AG04449 (cell line): ENCODE data around the gene ARFGAP1.

Experiments used
- CTCF ChIA-PET: fragments of 350-600 bp; formaldehyde crosslinking; extraction: SDS; loops from one replicate; lab custom pipeline; 2021; ENCODE audit warnings: antibody characterized with exemption; lab: Yijun Ruan, JAX
- POLR2A ChIA-PET: fragments of 400-600, 350-600 bp; formaldehyde crosslinking; extraction: SDS; loops from one replicate; lab custom pipeline; 2020; ENCODE audit warnings: antibody characterized with exemption, inconsistent platforms; lab: Yijun Ruan, JAX
- DNase-seq: peaks from one replicate; pipeline ENCODE4 v3.0.0-alpha.2; 2010; ENCODE audit warnings: low read depth, low spot score
- H3K4me3 ChIP-seq: 2 replicates; pipeline ENCODE4 v1.5.1; 2011; ENCODE audit warnings: low read depth, mild to moderate bottlenecking, control low read depth, low read length
- TF ChIP-seq, protein P1 (sequence below): IDR thresholded peaks from one replicate; pipeline ENCODE4 v1.5.1; 2011; ENCODE audit warnings: mild to moderate bottlenecking, moderate library complexity, low read length, control low read depth, inconsistent platforms; ENCODE audit not compliant: insufficient read depth; ENCODE audit errors: missing control alignments

The ARFGAP1 gene

GRCh38 chr20:63226042-63226943 is 46.3 kb upstream of the ARFGAP1 start:
- TF ChIP-seq, protein P1, sequence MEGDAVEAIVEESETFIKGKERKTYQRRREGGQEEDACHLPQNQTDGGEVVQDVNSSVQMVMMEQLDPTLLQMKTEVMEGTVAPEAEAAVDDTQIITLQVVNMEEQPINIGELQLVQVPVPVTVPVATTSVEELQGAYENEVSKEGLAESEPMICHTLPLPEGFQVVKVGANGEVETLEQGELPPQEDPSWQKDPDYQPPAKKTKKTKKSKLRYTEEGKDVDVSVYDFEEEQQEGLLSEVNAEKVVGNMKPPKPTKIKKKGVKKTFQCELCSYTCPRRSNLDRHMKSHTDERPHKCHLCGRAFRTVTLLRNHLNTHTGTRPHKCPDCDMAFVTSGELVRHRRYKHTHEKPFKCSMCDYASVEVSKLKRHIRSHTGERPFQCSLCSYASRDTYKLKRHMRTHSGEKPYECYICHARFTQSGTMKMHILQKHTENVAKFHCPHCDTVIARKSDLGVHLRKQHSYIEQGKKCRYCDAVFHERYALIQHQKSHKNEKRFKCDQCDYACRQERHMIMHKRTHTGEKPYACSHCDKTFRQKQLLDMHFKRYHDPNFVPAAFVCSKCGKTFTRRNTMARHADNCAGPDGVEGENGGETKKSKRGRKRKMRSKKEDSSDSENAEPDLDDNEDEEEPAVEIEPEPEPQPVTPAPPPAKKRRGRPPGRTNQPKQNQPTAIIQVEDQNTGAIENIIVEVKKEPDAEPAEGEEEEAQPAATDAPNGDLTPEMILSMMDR = no peak
- DNase-seq = no peak
- ChIA-PET CTCF (interaction anchor here (0.9 to 6.9 kb wide), 9 partner anchors 9 to 156 kb away, joined by 3 to 142 read pairs (median 73); partner anchors contain the start of genes ARFGAP1, BIRC7, COL20A1 and NKAIN4), POLR2A (no interaction called here)
- H3K4me3 ChIP-seq = no peak overlapping the region

- POLR2A ChIA-PET = no interaction called here
- CTCF ChIA-PET = interaction anchor here (3.8 to 6.9 kb wide), 2 partner anchors 9 to 26 kb away, joined by 17 to 79 read pairs; partner anchors contain the start of gene NKAIN4
- DNase-seq = no peak
- TF ChIP-seq, protein P1 = no peak
- H3K4me3 ChIP-seq = no peak overlapping the region
Measured at GRCh38 chr20:63227260-63227659, 45.4 kb upstream of the ARFGAP1 start.

- CTCF ChIA-PET = interaction anchor here (2.5 to 6.9 kb wide), 4 partner anchors 8 to 24 kb away, joined by 9 to 79 read pairs (median 15); partner anchors contain the start of gene NKAIN4
- DNase-seq = no peak
- POLR2A ChIA-PET = no interaction called here
- TF ChIP-seq, protein P1 = no peak
- no peak overlapping the region for H3K4me3 ChIP-seq
Measured at GRCh38 chr20:63228806-63229205, 43.8 kb upstream of the ARFGAP1 start.

DNA sequence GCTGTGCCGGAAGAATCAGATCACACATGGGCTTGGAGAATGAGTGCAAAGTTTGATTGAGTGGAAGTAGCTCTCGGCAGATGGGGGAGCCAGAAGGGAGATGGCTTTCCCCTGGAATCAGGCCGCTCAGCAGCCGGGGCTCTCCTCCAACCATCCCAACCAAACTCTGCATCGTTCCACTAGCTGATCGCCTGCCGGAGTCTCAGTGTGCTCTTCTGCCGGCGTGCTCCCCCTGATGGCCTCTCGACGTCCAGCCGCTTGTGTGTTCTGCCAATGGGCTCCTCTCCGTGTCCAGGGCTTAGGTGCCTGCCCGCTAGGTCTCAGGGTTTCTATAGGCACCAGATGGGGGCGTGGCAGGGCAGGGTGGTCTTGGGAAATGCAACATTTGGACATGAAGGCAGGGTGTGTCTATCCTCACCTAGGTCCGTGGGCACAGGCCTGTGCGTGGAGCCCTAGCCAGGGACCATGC is 41.8 kb upstream of the ARFGAP1 start:
- CTCF ChIA-PET = interaction anchor here (0.9 to 12.3 kb wide), 22 partner anchors 6 to 258 kb away, joined by 3 to 121 read pairs (median 6); partner anchors contain the start of gene ARFGAP1
- no peak for DNase-seq
- TF ChIP-seq, protein P1 = peak; percentile 79
- no peak overlapping the region for H3K4me3 ChIP-seq
- POLR2A ChIA-PET = no interaction called here

DNA sequence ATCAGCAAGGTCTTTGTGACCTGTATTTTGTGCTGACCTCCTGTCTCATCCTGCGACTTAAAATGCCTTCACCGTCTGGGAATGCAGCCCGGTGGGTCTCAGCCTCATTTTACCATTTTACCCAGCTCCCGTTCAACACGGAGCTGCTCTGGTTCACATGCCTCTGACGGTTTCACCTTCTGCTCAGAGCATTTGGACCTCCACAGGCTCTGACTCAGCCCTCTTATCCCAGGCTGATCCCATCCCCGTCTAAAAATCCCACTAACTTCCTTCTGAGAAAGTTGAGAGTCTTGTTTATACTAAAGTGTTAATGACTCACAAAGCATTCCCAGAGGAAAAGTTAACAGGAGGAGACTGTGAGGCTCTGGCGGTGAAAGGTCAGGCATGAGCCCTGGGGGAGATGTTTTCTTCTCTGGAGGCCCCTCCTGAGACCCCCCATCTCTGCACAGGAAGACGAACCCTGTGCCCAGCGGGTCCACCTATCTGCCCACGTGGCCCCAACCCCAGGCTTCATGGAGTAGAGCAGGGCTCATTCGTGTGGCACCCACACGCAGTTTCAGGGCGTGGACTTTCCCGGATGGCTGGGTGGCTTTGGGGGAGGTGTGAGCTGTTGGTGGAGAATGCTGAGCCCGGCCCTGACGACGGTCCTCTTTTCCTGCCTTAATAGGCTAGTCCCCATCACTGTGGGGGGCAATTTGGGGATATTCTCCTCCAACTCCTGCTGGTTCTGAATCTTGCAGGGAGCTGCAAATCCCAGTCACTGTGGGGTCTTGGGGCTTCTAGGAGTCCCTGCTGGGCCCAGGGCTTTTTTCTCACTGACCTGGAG is 40.2 kb upstream of the ARFGAP1 start:
- DNase-seq = peak; percentile 84
- ChIA-PET POLR2A (interaction anchor here (1.0 to 1.7 kb wide), 3 partner anchors 9 to 17 kb away, joined by 3 to 6 read pairs (median 4); no protein-coding TSS in a partner anchor), CTCF (interaction anchor here (1.1 to 12.3 kb wide), 12 partner anchors 8 to 176 kb away, joined by 3 to 121 read pairs (median 4); partner anchors contain the start of gene YTHDF1)
- H3K4me3 ChIP-seq = no peak overlapping the region
- TF ChIP-seq, protein P1 = no peak
